ENCODE measurements around the gene PRDX5.
"Not testable (repeated sequence)": the region's sequence is repeated elsewhere in the genome, so short reads cannot be mapped to it uniquely, and the experiment has no call there.

The PRDX5 gene

GRCh38 chr11:64313491-64314145 lies 4.3 kb upstream of the PRDX5 start:
- CTCF ChIA-PET: interaction anchor here (1.8 to 10.4 kb wide), 2 partner anchors 9 to 42 kb away, joined by 8 to 111 read pairs; partner anchors contain the start of genes CATSPERZ and ESRRA
- no peak for DNase-seq (ENCODE audit: low read depth, low spot score)

GRCh38 chr11:64314146-64314804 lies 3.6 kb upstream of the PRDX5 start:
- CTCF ChIA-PET: interaction anchor here (1.8 to 10.4 kb wide), 2 partner anchors 10 to 41 kb away, joined by 8 to 111 read pairs; partner anchors contain the start of genes CATSPERZ and ESRRA
- H3K4me3 ChIP-seq (ENCODE audit: low read depth, low read length): no peak overlapping the region
- TF ChIP-seq CTCF (IDR thresholded peaks at IDR 0.05; ENCODE audit: insufficient read depth, low read length, missing control alignments): no peak
- POLR2A ChIA-PET: interaction anchor here (0.8 kb wide), 1 partner anchor 68 kb away, joined by 3 read pairs; no protein-coding TSS in a partner anchor
- no peak for DNase-seq (ENCODE audit: low read depth, low spot score)

More at GRCh38 chr11:64313491-64314145, 4.3 kb upstream of the PRDX5 start:
- no peak for TF ChIP-seq CTCF (IDR thresholded peaks at IDR 0.05; ENCODE audit: insufficient read depth, low read length, missing control alignments)
- POLR2A ChIA-PET: no interaction called here
- no peak overlapping the region for H3K4me3 ChIP-seq (ENCODE audit: low read depth, low read length)

DNA sequence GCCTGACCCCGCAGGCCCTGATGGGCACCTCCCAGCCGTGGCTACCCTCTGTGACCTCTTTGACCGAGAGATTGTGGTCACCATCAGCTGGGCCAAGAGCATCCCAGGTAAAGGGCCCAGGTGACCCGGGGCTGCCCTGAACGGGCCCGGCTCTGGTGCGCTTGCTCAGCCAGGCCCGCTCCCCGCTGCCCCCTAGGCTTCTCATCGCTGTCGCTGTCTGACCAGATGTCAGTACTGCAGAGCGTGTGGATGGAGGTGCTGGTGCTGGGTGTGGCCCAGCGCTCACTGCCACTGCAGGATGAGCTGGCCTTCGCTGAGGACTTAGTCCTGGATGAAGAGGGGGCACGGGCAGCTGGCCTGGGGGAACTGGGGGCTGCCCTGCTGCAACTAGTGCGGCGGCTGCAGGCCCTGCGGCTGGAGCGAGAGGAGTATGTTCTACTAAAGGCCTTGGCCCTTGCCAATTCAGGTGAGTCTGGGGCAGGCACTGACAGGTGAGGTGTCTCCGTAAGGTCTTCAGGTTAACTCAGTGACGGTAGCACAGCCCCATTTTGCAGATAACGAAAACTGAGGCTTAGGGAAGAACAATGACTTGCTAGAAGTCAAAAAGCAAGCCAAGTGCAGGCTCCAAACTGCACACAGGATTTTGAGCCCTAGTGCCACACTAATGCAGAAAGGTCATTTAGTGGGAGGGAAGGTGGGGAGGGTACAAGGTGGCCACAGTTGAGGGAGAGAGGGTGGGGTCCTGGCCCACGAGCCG lies 2.9 kb upstream of the PRDX5 start:
- ChIA-PET POLR2A (interaction anchor here (0.8 kb wide), 1 partner anchor 69 kb away, joined by 3 read pairs; no protein-coding TSS in a partner anchor), CTCF (interaction anchor here (4.2 to 10.4 kb wide), 2 partner anchors 11 to 39 kb away, joined by 48 to 111 read pairs; partner anchors contain the start of genes CATSPERZ and ESRRA)
- no peak for TF ChIP-seq CTCF (IDR thresholded peaks at IDR 0.05; ENCODE audit: insufficient read depth, low read length, missing control alignments)

GRCh38 chr11:64315667-64316526 lies 2.0 kb upstream of the PRDX5 start:
- H3K4me3 ChIP-seq (ENCODE audit: low read depth, low read length): peak overlapping the region; percentile 96
- DNase-seq (ENCODE audit: low read depth, low spot score); POLR2A ChIA-PET: not testable (repeated sequence)
- CTCF ChIA-PET: interaction anchor here (2.0 to 10.4 kb wide), 4 partner anchors 12 to 38 kb away, joined by 14 to 111 read pairs (median 34); partner anchors contain the start of genes CATSPERZ and ESRRA

More for the DNA sequence above, 2.9 kb upstream of the PRDX5 start:
- no peak overlapping the region for H3K4me3 ChIP-seq (ENCODE audit: low read depth, low read length)
- DNase-seq (ENCODE audit: low read depth, low spot score): no peak

- CTCF ChIA-PET: interaction anchor here (0.9 to 10.4 kb wide), 8 partner anchors 12 to 168 kb away, joined by 3 to 111 read pairs (median 11); partner anchors contain the start of genes CATSPERZ and ESRRA
- H3K4me3 ChIP-seq (ENCODE audit: low read depth, low read length): peak overlapping the region; percentile 96
- no peak for TF ChIP-seq CTCF (IDR thresholded peaks at IDR 0.05; ENCODE audit: insufficient read depth, low read length, missing control alignments)
- POLR2A ChIA-PET: interaction anchor here (0.9 to 1.6 kb wide), 7 partner anchors 11 to 109 kb away, joined by 3 to 12 read pairs (median 4); partner anchors contain the start of genes ESRRA and PPP1R14B
- no peak for DNase-seq (ENCODE audit: low read depth, low spot score)
These were observed 1.1 kb upstream of the PRDX5 start for GRCh38 chr11:64316672-64317324.

Measured in AG04449 (cell line).